DOHH2 (cell line): ENCODE results near the gene DNAJC25.

ENCODE experiments used
- H3F3A ChIP-seq: fragments of 200-600 bp; sonication (generic), shearing (Covaris generic); 2 replicates; pipeline ENCODE4 v1.6.0; 2016; ENCODE audit warnings: antibody characterized with exemption, mild to moderate bottlenecking; ENCODE audit not compliant: control insufficient read depth, insufficient read depth
- H3K27ac ChIP-seq: fragments of 200-600 bp; sonication (generic); 2 replicates; pipeline ENCODE4 v1.5.1; 2014; ENCODE audit warnings: low read depth, mild to moderate bottlenecking, low read length, moderate library complexity
- H3K27me3 ChIP-seq: fragments of 200-600 bp; sonication (generic); 2 replicates; pipeline ENCODE4 v1.6.1; 2014; ENCODE audit warnings: mild to moderate bottlenecking, low read length, mixed read lengths; ENCODE audit not compliant: control insufficient read depth
- H3K36me3 ChIP-seq: fragments of 200-600 bp; sonication (generic); 2 replicates; pipeline ENCODE4 v1.6.1; 2014; ENCODE audit warnings: mild to moderate bottlenecking, low read length, moderate library complexity, mixed read lengths; ENCODE audit not compliant: control insufficient read depth
- H3K4me1 ChIP-seq: fragments of 200-600 bp; sonication (generic); 2 replicates; pipeline ENCODE4 v1.6.1; 2014; ENCODE audit warnings: mild to moderate bottlenecking, low read length, mixed read lengths; ENCODE audit not compliant: control insufficient read depth
- H3K4me2 ChIP-seq: fragments of 200-600 bp; sonication (generic); 2 replicates; pipeline ENCODE4 v1.6.0; 2014; ENCODE audit warnings: mild to moderate bottlenecking, low read length, moderate library complexity
- H3K4me3 ChIP-seq: fragments of 200-600 bp; sonication (generic); 2 replicates; pipeline ENCODE4 v1.5.1; 2014; ENCODE audit warnings: mild to moderate bottlenecking, low read length, mixed read lengths
- H3K79me2 ChIP-seq: fragments of 200-600 bp; sonication (generic); 2 replicates; pipeline ENCODE4 v1.6.1; 2014; ENCODE audit warnings: mild to moderate bottlenecking, low read length, mixed read lengths; ENCODE audit not compliant: control insufficient read depth
- H3K9me2 ChIP-seq: fragments of 200-600 bp; sonication (generic); replicated peaks from 2 replicates; pipeline ENCODE4 v1.6.1; 2014; ENCODE audit warnings: mild to moderate bottlenecking, low read length, mixed read lengths; ENCODE audit not compliant: control insufficient read depth
- H3K9me3 ChIP-seq: fragments of 200-600 bp; sonication (generic); 2 replicates; pipeline ENCODE4 v1.6.1; 2014; ENCODE audit warnings: antibody characterized with exemption, low read length, mixed read lengths; ENCODE audit not compliant: control insufficient read depth, insufficient read depth
- H4K20me1 ChIP-seq: fragments of 200-600 bp; sonication (generic); 2 replicates; pipeline ENCODE4 v1.6.0; 2014; ENCODE audit warnings: low read depth, mild to moderate bottlenecking, antibody characterized with exemption, low read length, moderate library complexity; ENCODE audit not compliant: control insufficient read depth, insufficient read depth
- EZH2phosphoT487 ChIP-seq: fragments of 200-600 bp; sonication (generic); IDR thresholded peaks from 2 replicates; pipeline ENCODE4 v1.6.1; 2017; ENCODE audit warnings: borderline replicate concordance, mild to moderate bottlenecking, antibody characterized with exemption, low read length, moderate library complexity, mixed read lengths
- TF ChIP-seq, protein P1 (sequence below): fragments of 200-600 bp; sonication (generic); IDR thresholded peaks from one replicate; pipeline ENCODE4 v1.5.1; 2014; ENCODE audit warnings: antibody characterized with exemption, mild to moderate bottlenecking, low read depth, low read length; ENCODE audit not compliant: poor library complexity, severe bottlenecking

The DNAJC25 gene

DNA sequence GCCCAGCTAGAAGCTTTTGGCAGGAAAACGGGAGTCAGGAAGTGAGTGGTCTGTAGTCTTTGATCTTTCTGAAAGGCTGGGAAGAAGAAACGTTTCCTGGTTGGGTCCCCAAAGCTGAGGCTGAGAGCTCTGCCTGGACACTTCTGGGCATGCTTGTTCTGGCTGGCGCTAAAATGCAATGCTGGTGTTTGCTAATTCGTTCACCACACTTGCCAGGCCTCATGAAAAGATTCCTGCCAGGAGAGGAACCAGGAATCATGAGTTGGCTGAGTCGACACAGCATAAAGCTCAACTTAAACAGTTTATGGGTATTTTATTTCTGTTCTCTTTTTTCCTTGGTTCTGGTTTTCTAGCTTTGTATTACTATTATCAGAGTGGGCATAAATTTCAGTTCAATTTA is 21.0 kb upstream of the DNAJC25 start:
- Histone ChIP-seq H3K27ac (no peak overlapping the region), H3K79me2 (no peaks in the 10 kb centered on the region), H4K20me1 (no peaks in the 10 kb centered on the region), H3K9me2 (no peaks in the 10 kb centered on the region), H3K4me2 (no peak overlapping the region), H3K4me3 (no peak overlapping the region), H3F3A (no peaks in the 10 kb centered on the region), H3K27me3 (peaks cover 5% of the 10 kb centered on the region; the same call in 1 of the 2 replicates), H3K4me1 (no peaks in the 10 kb centered on the region), H3K36me3 (no peaks in the 10 kb centered on the region), H3K9me3 (no peaks in the 10 kb centered on the region)
- TF ChIP-seq, protein P1, sequence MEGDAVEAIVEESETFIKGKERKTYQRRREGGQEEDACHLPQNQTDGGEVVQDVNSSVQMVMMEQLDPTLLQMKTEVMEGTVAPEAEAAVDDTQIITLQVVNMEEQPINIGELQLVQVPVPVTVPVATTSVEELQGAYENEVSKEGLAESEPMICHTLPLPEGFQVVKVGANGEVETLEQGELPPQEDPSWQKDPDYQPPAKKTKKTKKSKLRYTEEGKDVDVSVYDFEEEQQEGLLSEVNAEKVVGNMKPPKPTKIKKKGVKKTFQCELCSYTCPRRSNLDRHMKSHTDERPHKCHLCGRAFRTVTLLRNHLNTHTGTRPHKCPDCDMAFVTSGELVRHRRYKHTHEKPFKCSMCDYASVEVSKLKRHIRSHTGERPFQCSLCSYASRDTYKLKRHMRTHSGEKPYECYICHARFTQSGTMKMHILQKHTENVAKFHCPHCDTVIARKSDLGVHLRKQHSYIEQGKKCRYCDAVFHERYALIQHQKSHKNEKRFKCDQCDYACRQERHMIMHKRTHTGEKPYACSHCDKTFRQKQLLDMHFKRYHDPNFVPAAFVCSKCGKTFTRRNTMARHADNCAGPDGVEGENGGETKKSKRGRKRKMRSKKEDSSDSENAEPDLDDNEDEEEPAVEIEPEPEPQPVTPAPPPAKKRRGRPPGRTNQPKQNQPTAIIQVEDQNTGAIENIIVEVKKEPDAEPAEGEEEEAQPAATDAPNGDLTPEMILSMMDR, result no peak
- no peak for TF ChIP-seq EZH2phosphoT487

- Histone ChIP-seq H4K20me1 (no peaks in the 10 kb centered on the region), H3K9me3 (no peaks in the 10 kb centered on the region), H3K27ac (no peak overlapping the region), H3K36me3 (no peaks in the 10 kb centered on the region), H3K9me2 (no peaks in the 10 kb centered on the region), H3K27me3 (peaks cover 2% of the 10 kb centered on the region; the same call in 1 of the 2 replicates), H3K4me1 (no peaks in the 10 kb centered on the region), H3F3A (no peaks in the 10 kb centered on the region), H3K79me2 (no peaks in the 10 kb centered on the region), H3K4me3 (no peak overlapping the region), H3K4me2 (no peak overlapping the region)
- TF ChIP-seq, protein P1, result no peak
- TF ChIP-seq EZH2phosphoT487, result no peak
These were observed 20.3 kb upstream of the DNAJC25 start for GRCh38 chr9:111610845-111611244.

- TF ChIP-seq, protein P1, result no peak
- no peaks in the 10 kb centered on the region for H3K9me3 ChIP-seq
- no peaks in the 10 kb centered on the region for H3K9me2 ChIP-seq
- no peaks in the 10 kb centered on the region for H3K79me2 ChIP-seq
- H3F3A ChIP-seq, result no peaks in the 10 kb centered on the region
- peaks cover 2% of the 10 kb centered on the region; the same call in 1 of the 2 replicates for H3K4me1 ChIP-seq
- no peak overlapping the region for H3K27ac ChIP-seq
- H3K27me3 ChIP-seq, result peaks cover 2% of the 10 kb centered on the region; the same call in 1 of the 2 replicates
- H4K20me1 ChIP-seq, result no peaks in the 10 kb centered on the region
- no peaks in the 10 kb centered on the region for H3K36me3 ChIP-seq
- no peak overlapping the region for H3K4me3 ChIP-seq
- no peak overlapping the region for H3K4me2 ChIP-seq
These were observed 17.6 kb upstream of the DNAJC25 start for GRCh38 chr9:111613436-111614040.
